Activated T-cell treated with anti-CD3 and anti-CD28 coated beads for 48 hours (primary cell): ENCODE data around the gene SLC4A8.
"Not testable (repeated sequence)": the region's sequence is repeated elsewhere in the genome, so short reads cannot be mapped to it uniquely, and the experiment has no call there.

Source experiments
- DNase-seq: peaks from one replicate; pipeline ENCODE4 v3.0.0-alpha.2; 2020; ENCODE audit warnings: low read depth

Gene SLC4A8

GRCh38 chr12:51480978-51481377 lies 56.3 kb downstream of the SLC4A8 start:
- DNase-seq, result no peak

- peak; percentile 8 for DNase-seq
Measured at GRCh38 chr12:51482929-51483697, 58.5 kb downstream of the SLC4A8 start.

- no peak for DNase-seq
Measured at GRCh38 chr12:51484119-51484518, 59.5 kb downstream of the SLC4A8 start.

GRCh38 chr12:51488281-51488680 lies 63.6 kb downstream of the SLC4A8 start:
- DNase-seq, result no peak

GRCh38 chr12:51493281-51493680 lies 68.7 kb downstream of the SLC4A8 start:
- DNase-seq, result no peak

- no peak for DNase-seq
Measured at GRCh38 chr12:51496895-51497294, 72.3 kb downstream of the SLC4A8 start.

GRCh38 chr12:51504851-51505250 lies 80.2 kb downstream of the SLC4A8 start:
- no peak for DNase-seq

GRCh38 chr12:51505360-51506105 lies 80.9 kb downstream of the SLC4A8 start:
- no peak for DNase-seq

GRCh38 chr12:51507178-51507577 lies 82.5 kb downstream of the SLC4A8 start:
- no peak for DNase-seq

GRCh38 chr12:51508285-51508684 lies 83.7 kb downstream of the SLC4A8 start:
- DNase-seq, result no peak

GRCh38 chr12:51511546-51512260 lies 87.1 kb downstream of the SLC4A8 start:
- DNase-seq, result no peak

GRCh38 chr12:51512438-51512837 lies 87.8 kb downstream of the SLC4A8 start:
- no peak for DNase-seq

GRCh38 chr12:51515037-51515436 lies 90.4 kb downstream of the SLC4A8 start:
- DNase-seq, result not testable (repeated sequence)

GRCh38 chr12:51517316-51517715 lies 92.7 kb downstream of the SLC4A8 start:
- DNase-seq, result no peak

GRCh38 chr12:51517800-51518199 lies 93.2 kb downstream of the SLC4A8 start:
- no peak for DNase-seq

- DNase-seq, result no peak
Measured at GRCh38 chr12:51519755-51520154, 95.1 kb downstream of the SLC4A8 start.

- DNase-seq, result no peak
Measured at GRCh38 chr12:51520576-51521325, 96.1 kb downstream of the SLC4A8 start.

- DNase-seq, result no peak
Measured at GRCh38 chr12:51521554-51522276, 97.1 kb downstream of the SLC4A8 start.

GRCh38 chr12:51522696-51523095 lies 98.1 kb downstream of the SLC4A8 start:
- no peak for DNase-seq

GRCh38 chr12:51524386-51524901 lies 99.8 kb downstream of the SLC4A8 start:
- no peak for DNase-seq

GRCh38 chr12:51525518-51525917 lies 100.9 kb downstream of the SLC4A8 start:
- no peak for DNase-seq
